ENCODE data around the gene EFCAB6.

Gene EFCAB6

DNA sequence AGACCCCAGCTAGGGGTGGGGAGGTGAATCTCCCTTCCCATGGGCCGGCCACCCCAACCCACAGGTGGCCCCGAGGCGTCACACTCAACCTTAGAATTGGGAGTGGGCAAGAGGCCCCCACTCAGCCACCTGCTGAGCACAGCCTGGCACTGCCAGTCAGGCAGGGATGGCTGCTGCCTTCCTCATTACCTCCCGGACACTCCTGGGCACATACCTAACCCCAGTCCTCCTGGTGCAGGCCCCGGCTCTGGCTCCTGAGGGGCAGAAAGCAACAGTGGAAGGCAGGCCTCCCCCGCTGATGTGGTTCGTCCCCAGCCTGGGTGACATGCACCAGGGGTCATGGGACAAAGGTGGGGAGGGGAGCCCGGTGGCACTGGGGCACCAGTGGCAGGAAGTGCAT, 296.7 kb downstream of the EFCAB6 start:
- Histone ChIP-seq H3K27ac (ENCODE audit: low read depth, low read length) (no peak overlapping the region), H3K4me1 (ENCODE audit: insufficient read depth, low read length) (no peaks in the 10 kb centered on the region), H3K9me3 (ENCODE audit: insufficient read depth, low read depth, low read length) (no peaks in the 10 kb centered on the region), H3K36me3 (ENCODE audit: insufficient read depth, low read length) (no peaks in the 10 kb centered on the region), H3K27me3 (ENCODE audit: insufficient read depth, low read length) (no peaks in the 10 kb centered on the region), H3K4me3 (ENCODE audit: low read length) (no peak overlapping the region), H3K9ac (ENCODE audit: low read depth, low read length) (no peak overlapping the region)
- WGBS, result 96% methylated on average over 8 of the region's 8 CpGs

DNA sequence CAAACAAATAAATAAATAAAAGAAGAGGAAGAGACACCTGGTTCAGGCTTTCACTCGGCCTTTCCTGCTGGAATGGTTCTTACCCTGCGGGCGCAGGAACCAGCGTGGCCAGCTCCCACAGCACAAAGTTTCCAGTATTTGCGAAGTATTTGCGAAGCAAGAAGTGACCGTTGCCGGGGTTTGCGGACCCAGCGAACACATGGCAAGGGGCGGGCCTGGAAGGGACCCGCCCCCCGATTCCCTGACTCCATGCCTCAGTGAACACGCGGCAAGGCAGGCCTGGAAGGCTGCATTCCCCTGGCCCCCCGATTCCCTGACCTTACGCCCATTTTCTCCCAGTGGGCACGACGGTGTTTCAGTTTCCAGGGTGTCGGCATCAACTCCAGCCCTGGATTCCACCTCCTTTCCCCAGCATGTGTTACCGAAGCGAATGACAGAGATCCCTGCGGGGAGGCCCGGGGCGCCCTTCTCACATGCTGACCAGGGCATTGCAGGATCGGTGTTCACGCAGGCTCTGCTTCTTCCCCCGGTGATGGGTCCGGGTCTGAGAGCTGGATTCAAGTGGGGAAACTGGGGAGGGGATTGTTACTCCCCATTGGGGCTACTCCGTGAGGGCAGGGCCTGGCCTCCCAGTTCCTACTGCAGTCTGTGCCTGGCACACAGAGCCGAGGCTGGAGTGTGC, 297.5 kb downstream of the EFCAB6 start:
- H3K4me1 ChIP-seq (ENCODE audit: insufficient read depth, low read length), result no peaks in the 10 kb centered on the region
- H3K27me3 ChIP-seq (ENCODE audit: insufficient read depth, low read length), result no peaks in the 10 kb centered on the region
- no peak overlapping the region for H3K4me3 ChIP-seq (ENCODE audit: low read length)
- no peak overlapping the region for H3K27ac ChIP-seq (ENCODE audit: low read depth, low read length)
- no peaks in the 10 kb centered on the region for H3K36me3 ChIP-seq (ENCODE audit: insufficient read depth, low read length)
- no peak overlapping the region for H3K9ac ChIP-seq (ENCODE audit: low read depth, low read length)
- H3K9me3 ChIP-seq (ENCODE audit: insufficient read depth, low read depth, low read length), result no peaks in the 10 kb centered on the region
- 89% methylated on average over 31 of the region's 31 CpGs for WGBS

DNA sequence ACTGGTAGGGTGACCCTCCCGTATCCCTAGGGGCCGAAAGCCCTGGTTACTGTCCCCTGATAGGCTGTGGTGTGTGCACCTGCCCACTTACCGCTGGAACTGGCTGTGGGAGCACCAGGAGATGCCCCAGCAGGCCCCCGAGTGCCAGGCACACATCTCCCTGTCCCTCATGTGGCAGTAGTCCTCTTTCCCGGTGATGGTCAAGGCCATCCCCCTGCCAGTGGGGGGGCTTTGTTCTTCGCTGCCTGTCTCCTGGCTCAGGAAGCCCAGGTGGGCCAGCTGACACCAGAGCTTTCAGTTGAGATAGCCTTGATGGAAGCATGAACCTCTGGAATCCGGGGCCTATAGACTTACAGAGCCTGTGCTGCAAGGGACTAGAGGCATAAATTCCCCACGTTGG, 299.8 kb downstream of the EFCAB6 start:
- H3K36me3 ChIP-seq (ENCODE audit: insufficient read depth, low read length), result no peaks in the 10 kb centered on the region
- no peak overlapping the region for H3K9ac ChIP-seq (ENCODE audit: low read depth, low read length)
- WGBS, result 85% methylated on average over 8 of the region's 8 CpGs
- no peaks in the 10 kb centered on the region for H3K4me1 ChIP-seq (ENCODE audit: insufficient read depth, low read length)
- H3K27ac ChIP-seq (ENCODE audit: low read depth, low read length), result no peak overlapping the region
- H3K9me3 ChIP-seq (ENCODE audit: insufficient read depth, low read depth, low read length), result no peaks in the 10 kb centered on the region
- H3K4me3 ChIP-seq (ENCODE audit: low read length), result no peak overlapping the region
- H3K27me3 ChIP-seq (ENCODE audit: insufficient read depth, low read length), result no peaks in the 10 kb centered on the region

DNA sequence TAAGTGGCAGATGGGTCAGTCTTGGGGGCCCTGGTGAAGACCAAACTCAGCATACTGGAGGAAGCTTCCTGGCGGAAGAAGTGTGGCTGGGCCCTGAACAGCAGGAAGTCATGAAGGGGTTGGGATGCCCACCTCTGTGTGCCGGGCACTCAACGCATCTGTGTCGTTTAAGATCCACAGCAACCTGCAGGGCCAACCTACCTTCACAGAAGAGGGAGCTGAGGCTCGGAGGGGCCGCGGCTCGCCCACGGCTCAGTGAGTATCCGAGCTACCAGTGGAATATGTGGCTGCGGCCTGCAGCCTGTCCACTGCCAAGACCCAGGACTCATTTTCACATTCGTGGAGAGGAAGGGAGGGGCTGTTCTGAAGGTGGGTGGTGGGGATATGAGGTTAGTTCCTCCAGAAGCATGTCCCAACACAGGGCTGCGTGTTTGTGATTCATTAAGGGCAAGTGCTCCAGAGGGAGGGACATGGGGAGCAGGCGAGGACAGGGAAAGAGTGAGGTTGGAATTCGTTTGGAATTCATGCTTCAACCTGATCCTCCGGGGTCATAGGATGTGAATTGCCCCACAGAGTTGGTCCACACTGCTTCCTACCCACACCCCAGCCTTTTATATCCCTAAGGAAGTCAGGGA, 300.7 kb downstream of the EFCAB6 start:
- no peaks in the 10 kb centered on the region for H3K27me3 ChIP-seq (ENCODE audit: insufficient read depth, low read length)
- H3K9ac ChIP-seq (ENCODE audit: low read depth, low read length), result no peak overlapping the region
- no peaks in the 10 kb centered on the region for H3K4me1 ChIP-seq (ENCODE audit: insufficient read depth, low read length)
- H3K4me3 ChIP-seq (ENCODE audit: low read length), result no peak overlapping the region
- H3K27ac ChIP-seq (ENCODE audit: low read depth, low read length), result no peak overlapping the region
- no peaks in the 10 kb centered on the region for H3K9me3 ChIP-seq (ENCODE audit: insufficient read depth, low read depth, low read length)
- H3K36me3 ChIP-seq (ENCODE audit: insufficient read depth, low read length), result no peaks in the 10 kb centered on the region
- 93% methylated on average over 16 of the region's 16 CpGs for WGBS

DNA sequence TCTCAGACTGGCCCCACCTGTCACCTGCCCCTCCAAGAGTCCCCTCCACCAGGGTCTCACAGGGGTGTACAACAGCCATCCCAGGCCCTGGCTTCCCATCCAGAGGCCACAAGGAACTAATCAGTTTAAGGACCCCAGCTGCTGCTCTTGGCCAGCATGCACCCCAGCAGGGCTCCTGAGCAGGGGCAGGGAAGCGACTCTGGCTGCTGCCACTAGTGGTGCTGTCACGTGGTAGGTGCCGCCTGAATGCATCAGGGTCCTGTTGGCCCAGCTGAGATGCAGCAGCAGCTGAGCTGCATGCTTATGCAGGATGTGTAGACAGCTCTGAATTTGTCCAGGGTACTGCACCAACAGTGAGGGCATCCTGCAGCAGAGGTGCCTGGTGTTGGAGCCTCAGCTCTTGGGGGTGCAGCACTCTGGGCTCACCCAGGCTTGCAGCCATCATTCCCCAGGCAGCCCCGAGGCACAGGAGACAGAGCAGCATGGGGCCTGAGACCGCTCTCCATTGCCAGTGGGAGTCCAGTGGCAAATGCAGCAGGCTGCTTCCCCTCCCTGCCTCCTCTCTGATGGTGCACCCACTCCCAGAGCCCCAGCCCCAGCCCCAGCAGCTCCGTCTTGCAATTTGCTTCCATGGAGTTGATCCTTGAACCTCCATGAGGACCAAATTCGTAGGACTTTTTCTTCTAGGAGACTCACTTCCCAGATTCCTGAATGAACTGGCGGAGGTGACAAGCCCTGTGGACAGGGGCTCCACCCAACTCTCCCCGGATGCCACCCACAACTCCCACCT, 301.6 kb downstream of the EFCAB6 start:
- no peak overlapping the region for H3K27ac ChIP-seq (ENCODE audit: low read depth, low read length)
- H3K4me3 ChIP-seq (ENCODE audit: low read length), result no peak overlapping the region
- no peak overlapping the region for H3K9ac ChIP-seq (ENCODE audit: low read depth, low read length)
- H3K27me3 ChIP-seq (ENCODE audit: insufficient read depth, low read length), result no peaks in the 10 kb centered on the region
- H3K9me3 ChIP-seq (ENCODE audit: insufficient read depth, low read depth, low read length), result no peaks in the 10 kb centered on the region
- WGBS, result 88% methylated on average over 9 of the region's 9 CpGs
- H3K36me3 ChIP-seq (ENCODE audit: insufficient read depth, low read length), result no peaks in the 10 kb centered on the region
- no peaks in the 10 kb centered on the region for H3K4me1 ChIP-seq (ENCODE audit: insufficient read depth, low read length)

DNA sequence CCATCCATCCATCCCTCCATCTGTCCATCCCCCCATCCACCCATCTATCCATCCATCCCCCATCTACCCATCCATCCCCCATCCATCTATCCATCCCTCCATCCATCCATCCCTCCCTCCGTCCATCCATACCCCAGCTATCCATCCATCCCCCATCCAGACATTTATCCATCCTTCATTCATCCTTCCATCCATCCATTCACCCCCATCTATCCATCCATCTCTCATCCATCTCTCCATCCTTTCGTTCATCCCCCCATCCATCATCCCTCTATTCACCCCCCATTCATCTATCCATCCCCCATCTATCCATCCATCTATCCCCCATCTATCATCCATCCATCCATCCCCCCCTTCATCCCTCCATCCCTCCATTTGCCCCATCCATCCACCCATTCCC, 302.8 kb downstream of the EFCAB6 start:
- no peaks in the 10 kb centered on the region for H3K36me3 ChIP-seq (ENCODE audit: insufficient read depth, low read length)
- H3K9me3 ChIP-seq (ENCODE audit: insufficient read depth, low read depth, low read length), result no peaks in the 10 kb centered on the region
- H3K27me3 ChIP-seq (ENCODE audit: insufficient read depth, low read length), result no peaks in the 10 kb centered on the region
- H3K4me1 ChIP-seq (ENCODE audit: insufficient read depth, low read length), result no peaks in the 10 kb centered on the region
- H3K9ac ChIP-seq (ENCODE audit: low read depth, low read length), result no peak overlapping the region
- 89% methylated on average over 2 of the region's 2 CpGs for WGBS
- no peak overlapping the region for H3K4me3 ChIP-seq (ENCODE audit: low read length)
- no peak overlapping the region for H3K27ac ChIP-seq (ENCODE audit: low read depth, low read length)

DNA sequence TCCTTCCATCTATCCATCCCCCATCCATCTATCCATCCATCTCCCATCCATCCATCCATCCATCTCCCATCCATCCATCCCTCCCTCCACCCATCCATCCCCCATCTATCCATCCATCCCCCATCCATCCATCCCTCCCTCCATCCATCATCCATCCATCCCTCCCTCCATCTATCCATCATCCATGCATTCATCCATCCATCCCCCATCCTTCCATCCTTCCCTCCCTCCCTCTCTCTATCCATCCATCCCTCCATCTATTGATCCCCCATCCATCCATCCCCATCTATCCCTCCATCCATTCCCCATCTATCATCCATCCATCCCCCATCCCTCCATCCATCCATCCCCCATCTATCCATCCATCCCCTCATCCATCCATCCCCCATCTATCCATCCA, 303.6 kb downstream of the EFCAB6 start:
- H3K9ac ChIP-seq (ENCODE audit: low read depth, low read length), result no peak overlapping the region
- no peak overlapping the region for H3K27ac ChIP-seq (ENCODE audit: low read depth, low read length)
- no peak overlapping the region for H3K4me3 ChIP-seq (ENCODE audit: low read length)
- no peaks in the 10 kb centered on the region for H3K27me3 ChIP-seq (ENCODE audit: insufficient read depth, low read length)
- H3K9me3 ChIP-seq (ENCODE audit: insufficient read depth, low read depth, low read length), result no peaks in the 10 kb centered on the region
- H3K4me1 ChIP-seq (ENCODE audit: insufficient read depth, low read length), result no peaks in the 10 kb centered on the region
- no peaks in the 10 kb centered on the region for H3K36me3 ChIP-seq (ENCODE audit: insufficient read depth, low read length)

DNA sequence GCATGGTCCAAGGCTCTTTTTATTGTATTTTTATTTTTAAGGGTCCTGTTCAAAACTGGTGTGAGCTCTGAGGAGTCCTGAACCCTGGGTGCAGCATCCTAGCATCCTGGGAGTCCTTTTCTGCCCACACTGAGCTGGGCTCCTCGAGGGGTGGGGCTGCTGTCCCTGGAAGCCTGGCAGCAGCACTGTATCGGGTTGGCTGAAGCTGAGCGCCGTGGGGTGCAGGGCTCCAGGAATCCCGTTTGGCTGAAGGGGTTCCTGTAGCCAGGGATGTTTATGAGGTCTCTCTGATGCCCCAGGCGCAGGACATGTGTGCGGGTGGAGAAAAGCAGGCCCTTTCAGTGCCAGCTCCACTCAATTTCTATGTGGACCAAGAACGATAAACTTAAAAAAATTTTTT, 304.9 kb downstream of the EFCAB6 start:
- WGBS, result 90% methylated on average over 7 of the region's 8 CpGs
- Histone ChIP-seq H3K4me3 (ENCODE audit: low read length) (no peak overlapping the region), H3K36me3 (ENCODE audit: insufficient read depth, low read length) (no peaks in the 10 kb centered on the region), H3K27me3 (ENCODE audit: insufficient read depth, low read length) (no peaks in the 10 kb centered on the region), H3K9me3 (ENCODE audit: insufficient read depth, low read depth, low read length) (no peaks in the 10 kb centered on the region), H3K4me1 (ENCODE audit: insufficient read depth, low read length) (no peaks in the 10 kb centered on the region), H3K9ac (ENCODE audit: low read depth, low read length) (no peak overlapping the region), H3K27ac (ENCODE audit: low read depth, low read length) (no peak overlapping the region)

DNA sequence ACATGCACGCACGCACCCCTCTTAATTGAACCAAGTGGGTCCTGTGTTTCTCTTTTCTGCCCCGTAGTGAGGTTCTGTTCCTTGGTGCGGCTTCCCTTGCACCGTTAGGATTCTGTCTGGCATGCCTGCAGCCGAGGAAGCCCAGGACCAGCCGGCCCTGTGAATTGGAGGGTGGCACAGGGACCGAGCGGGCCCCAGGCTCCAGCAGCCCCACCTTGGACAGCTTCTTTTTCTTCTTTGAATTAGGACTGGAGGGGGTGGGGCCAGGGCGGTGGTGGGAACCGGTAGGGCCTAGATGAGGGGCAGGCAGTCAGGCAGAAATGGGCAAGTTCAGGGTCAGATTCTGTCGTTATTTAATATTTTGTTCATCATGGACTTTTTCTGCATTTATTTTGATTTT, 305.6 kb downstream of the EFCAB6 start:
- H3K27me3 ChIP-seq (ENCODE audit: insufficient read depth, low read length), result no peaks in the 10 kb centered on the region
- H3K36me3 ChIP-seq (ENCODE audit: insufficient read depth, low read length), result no peaks in the 10 kb centered on the region
- H3K4me3 ChIP-seq (ENCODE audit: low read length), result no peak overlapping the region
- WGBS, result 90% methylated on average over 12 of the region's 12 CpGs
- no peak overlapping the region for H3K27ac ChIP-seq (ENCODE audit: low read depth, low read length)
- no peaks in the 10 kb centered on the region for H3K9me3 ChIP-seq (ENCODE audit: insufficient read depth, low read depth, low read length)
- H3K4me1 ChIP-seq (ENCODE audit: insufficient read depth, low read length), result no peaks in the 10 kb centered on the region
- H3K9ac ChIP-seq (ENCODE audit: low read depth, low read length), result no peak overlapping the region

DNA sequence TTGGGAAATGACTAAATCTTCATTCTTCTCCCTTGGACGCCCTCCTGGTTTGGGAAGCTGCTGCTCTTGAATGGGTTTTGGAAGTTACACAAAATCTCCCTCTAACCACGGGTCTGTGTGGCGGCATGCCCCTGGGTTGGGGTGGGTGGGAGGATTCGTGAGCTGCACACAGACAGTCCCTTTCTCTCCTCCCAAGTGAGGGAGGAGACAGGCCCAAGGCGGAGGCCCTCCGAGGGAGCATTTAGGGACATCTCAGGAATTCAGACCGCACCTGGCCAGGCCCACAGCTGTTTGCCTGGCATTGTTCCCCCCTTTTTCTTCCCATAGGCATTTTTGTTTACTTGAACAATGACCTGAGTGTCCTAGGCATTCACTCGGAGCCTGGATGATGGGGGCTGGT, 306.2 kb downstream of the EFCAB6 start:
- no peaks in the 10 kb centered on the region for H3K27me3 ChIP-seq (ENCODE audit: insufficient read depth, low read length)
- 78% methylated on average over 6 of the region's 8 CpGs for WGBS
- no peaks in the 10 kb centered on the region for H3K4me1 ChIP-seq (ENCODE audit: insufficient read depth, low read length)
- H3K9me3 ChIP-seq (ENCODE audit: insufficient read depth, low read depth, low read length), result no peaks in the 10 kb centered on the region
- no peaks in the 10 kb centered on the region for H3K36me3 ChIP-seq (ENCODE audit: insufficient read depth, low read length)
- H3K4me3 ChIP-seq (ENCODE audit: low read length), result no peak overlapping the region
- no peak overlapping the region for H3K27ac ChIP-seq (ENCODE audit: low read depth, low read length)
- no peak overlapping the region for H3K9ac ChIP-seq (ENCODE audit: low read depth, low read length)

DNA sequence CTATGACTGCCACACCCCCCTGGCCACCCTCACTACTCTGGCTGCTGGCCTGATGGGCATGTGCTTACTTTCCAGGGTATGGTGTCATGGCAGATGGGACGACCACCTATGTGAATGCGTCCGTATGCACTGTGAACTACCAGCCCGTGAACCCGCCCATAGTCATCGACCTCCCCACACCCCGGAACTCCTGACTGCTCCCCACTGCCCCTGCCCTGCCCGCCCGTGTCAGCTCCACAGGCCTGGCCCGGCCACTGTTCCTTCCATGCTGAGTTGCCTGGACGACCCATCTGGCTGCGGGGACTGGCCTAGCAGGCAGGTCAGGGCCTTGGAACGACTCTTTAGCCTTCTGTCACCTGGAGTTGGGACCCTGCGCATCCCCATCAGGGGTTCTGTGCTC, 306.7 kb downstream of the EFCAB6 start:
- Histone ChIP-seq H3K4me3 (ENCODE audit: low read length) (no peak overlapping the region), H3K9ac (ENCODE audit: low read depth, low read length) (no peak overlapping the region), H3K27me3 (ENCODE audit: insufficient read depth, low read length) (no peaks in the 10 kb centered on the region), H3K4me1 (ENCODE audit: insufficient read depth, low read length) (no peaks in the 10 kb centered on the region), H3K9me3 (ENCODE audit: insufficient read depth, low read depth, low read length) (no peaks in the 10 kb centered on the region), H3K36me3 (ENCODE audit: insufficient read depth, low read length) (no peaks in the 10 kb centered on the region), H3K27ac (ENCODE audit: low read depth, low read length) (no peak overlapping the region)
- 96% methylated on average over 14 of the region's 14 CpGs for WGBS
